NOMO-1 (cell line): ENCODE measurements around the gene CTNND2.

ENCODE experiments used
- DNase-seq, 2 experiments: peaks; one replicate each; lab custom pipeline; 2025; ENCODE audit not compliant: unreplicated experiment in 2 of 2; lab: John Stamatoyannopoulos, UW

The CTNND2 gene

GRCh38 chr5:11355491-11355890 lies 548.8 kb downstream of the CTNND2 start:
- DNase-seq = no peak

DNA sequence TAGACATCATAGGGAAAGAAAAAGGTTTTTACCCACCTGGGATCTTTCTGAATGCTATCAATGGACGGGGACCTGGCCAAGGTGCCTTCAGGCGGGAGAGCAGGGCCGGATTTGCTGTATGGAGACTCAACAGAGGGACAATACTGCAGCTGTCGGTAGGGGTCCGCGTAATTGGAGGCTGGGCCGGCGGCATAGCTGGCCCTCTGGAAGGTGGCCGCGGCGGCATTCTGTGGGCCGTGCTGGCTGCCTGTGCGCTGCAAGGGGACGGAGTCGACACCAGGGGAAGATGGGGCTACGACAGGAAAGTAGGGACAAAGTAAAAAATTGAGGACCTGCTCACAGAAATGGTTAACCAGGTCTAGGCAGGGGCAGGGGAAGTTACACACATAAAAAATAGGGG lies 557.9 kb downstream of the CTNND2 start:
- DNase-seq = no peak

- no peak for DNase-seq
These were observed 568.1 kb downstream of the CTNND2 start for GRCh38 chr5:11335881-11336760.

GRCh38 chr5:11334404-11334803 lies 569.8 kb downstream of the CTNND2 start:
- no peak for DNase-seq

DNA sequence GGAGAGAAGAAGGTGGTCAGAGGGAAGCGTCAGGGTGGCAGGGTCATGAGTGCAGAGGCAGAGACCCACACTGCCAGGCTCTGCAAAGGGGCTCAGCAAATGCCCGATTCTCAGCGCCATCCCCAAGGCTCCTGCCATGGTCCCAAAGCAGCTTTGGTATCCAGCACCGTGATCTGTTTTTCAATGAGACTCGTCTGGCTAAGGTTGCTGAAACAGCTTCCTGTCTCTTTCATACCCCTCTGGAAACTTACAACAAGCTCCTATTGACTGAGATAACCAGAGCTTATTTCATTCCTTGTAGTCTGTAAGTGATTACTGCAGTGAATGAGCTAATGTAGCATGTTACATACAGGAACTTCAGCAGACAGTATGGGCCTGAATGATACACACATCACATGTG lies 574.6 kb downstream of the CTNND2 start:
- no peak for DNase-seq

GRCh38 chr5:11324521-11325289 lies 579.5 kb downstream of the CTNND2 start:
- no peak for DNase-seq

DNA sequence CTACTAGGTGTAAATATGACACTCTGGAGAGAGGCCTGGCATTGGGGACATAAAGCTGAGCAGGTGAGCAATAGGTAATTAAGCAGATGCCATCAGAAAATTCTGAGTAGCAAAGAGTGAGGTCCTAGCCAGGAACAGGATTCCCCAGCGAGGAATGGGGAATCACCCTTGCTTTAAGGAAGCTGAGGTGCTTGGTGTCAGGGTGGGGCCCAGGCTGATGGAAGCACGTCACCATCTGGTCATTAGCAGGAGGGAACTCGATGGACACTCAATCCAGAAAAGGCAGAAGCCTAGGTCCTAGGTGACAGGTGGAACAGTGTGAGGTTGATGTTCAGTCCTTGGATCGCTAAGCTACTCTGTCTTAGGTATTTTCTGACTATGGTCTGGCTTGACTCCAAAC lies 580.5 kb downstream of the CTNND2 start:
- no peak for DNase-seq

GRCh38 chr5:11322133-11322532 lies 582.1 kb downstream of the CTNND2 start:
- peak; percentile 89 to 99 for DNase-seq

GRCh38 chr5:11319836-11320580 lies 584.2 kb downstream of the CTNND2 start:
- DNase-seq = no peak

DNA sequence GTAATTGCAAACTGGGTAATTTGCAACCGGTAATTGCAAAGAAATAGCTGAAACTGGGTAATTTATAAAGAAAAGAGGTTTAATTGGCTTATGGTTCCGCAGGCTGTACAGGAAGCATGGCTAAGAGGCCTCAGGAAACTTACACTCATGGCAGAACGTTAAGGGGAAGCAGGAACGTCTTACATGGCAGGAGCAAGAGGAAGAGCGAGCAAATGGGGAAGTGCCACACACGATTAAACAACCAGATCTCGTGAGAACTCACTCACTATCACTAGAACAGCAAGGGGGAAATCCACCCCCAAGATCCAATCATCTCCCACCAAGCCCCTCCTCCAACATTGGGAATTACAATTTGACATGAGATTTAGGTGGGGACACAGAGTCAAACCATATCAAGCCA lies 590.6 kb downstream of the CTNND2 start:
- peak in 1 of 2 experiments; percentile 16 for DNase-seq

DNA sequence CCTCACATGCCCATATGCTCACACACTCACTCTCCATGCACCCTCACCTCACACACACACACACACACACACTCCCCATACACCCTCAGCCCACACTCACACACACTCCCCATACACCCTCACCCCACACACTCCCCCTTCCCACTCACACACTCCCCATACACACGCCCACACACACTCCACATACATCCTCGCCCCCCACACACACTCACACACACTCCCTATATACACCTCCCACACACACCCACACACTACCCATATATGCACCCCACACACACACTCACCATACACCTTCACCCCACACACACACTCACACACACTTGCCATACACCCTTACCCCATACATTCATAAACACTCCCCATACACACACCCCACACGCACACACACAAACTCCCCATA lies 592.5 kb downstream of the CTNND2 start:
- DNase-seq = no peak

- no peak for DNase-seq
These were observed 593.0 kb downstream of the CTNND2 start for GRCh38 chr5:11311272-11311671.

DNA sequence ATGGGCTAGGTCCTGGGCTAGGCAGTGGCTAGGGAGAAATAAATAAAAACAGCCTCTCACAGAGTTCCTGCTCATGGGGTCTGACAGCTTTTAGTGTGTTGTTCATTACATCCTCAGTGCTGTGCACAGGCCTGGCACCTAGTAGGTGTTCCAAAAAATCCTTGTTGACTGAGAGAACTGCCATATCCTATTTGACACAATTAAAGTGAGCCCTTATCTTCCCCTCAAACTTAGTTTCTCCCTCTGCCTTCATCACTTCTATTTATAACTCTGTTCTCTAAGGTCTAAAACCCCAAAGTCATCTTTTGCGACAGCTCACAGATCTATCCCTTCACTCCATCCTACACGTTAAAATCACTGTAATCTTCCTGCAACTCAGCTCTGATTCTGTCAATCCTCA lies 594.1 kb downstream of the CTNND2 start:
- DNase-seq = no peak

DNA sequence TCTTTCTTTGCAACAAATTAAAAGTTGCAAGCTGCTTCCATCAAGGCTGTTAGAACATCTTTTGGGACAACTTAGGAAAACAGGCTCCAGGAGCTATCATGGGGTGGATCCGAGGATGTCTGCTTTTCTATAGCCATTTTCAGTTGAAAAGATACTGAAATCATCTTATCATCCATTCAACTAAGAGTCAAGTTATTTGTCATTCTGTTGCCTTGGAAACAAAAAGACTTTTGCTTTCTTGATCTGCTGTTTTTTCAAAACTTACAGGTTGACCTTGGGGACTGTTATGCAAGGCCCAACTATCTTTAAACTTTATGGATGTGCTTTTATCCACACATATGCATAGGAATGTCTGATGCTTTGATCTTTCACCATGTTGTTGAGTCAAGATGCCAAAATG lies 597.9 kb downstream of the CTNND2 start:
- no peak for DNase-seq

DNA sequence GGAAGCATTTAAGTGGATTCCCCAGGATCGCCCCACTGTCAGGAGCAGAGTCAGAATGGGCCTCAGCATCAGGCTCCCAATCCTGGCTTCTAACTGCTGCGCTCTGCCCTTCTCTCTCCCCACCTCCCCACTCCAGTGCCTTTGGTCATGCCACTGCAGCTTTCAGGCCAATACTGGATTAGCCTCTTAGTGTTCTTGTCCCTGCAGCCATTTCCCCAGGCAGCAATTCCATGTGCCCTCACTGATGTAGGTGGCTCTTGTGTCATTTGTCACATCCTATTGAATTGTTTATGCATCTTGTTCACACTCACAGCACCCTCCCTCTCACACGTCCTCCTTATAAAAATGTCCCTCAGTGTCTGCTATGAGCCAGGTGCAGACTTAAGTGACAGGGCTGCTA lies 599.0 kb downstream of the CTNND2 start:
- DNase-seq = no peak

- no peak for DNase-seq
These were observed 599.6 kb downstream of the CTNND2 start for GRCh38 chr5:11304641-11305040.

DNA sequence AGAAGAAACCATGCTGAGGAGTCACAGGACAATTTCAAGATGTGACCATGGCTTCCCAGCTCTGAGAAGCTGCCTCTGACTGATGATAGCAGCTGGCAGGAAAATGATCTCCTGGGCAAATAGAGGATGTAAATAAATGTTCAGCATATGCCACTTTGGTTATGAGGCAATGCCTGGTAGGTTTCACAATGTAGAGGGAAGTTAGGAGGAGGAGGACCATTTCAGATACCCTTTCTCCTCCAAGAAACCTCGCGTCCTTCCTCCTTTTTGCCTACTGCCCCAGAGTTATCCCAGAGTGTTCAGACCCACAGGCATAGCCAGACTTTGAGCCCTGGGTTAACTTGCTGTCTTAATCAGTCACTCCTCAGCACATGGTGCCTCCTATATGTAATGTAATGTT lies 601.6 kb downstream of the CTNND2 start:
- DNase-seq = peak; percentile 81 to 94

DNA sequence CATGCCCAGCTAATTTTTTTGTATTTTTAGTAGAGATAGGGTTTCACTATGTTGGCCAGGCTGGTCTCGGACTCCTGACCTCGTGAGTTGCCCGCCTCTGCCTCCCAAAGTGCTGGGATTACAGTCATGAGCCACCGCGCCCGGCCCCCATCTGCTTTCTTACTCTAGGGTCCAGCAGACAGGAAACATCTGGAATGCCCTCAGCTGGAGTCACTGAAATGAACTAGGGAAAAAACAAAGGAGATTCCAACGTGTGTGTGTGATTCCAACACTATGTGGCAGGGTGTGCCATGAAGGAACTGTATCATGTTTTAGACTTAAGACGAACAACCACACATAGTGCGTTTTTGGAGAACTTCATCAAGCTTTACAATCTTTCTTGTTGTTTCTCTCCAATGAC lies 603.1 kb downstream of the CTNND2 start:
- no peak for DNase-seq

DNA sequence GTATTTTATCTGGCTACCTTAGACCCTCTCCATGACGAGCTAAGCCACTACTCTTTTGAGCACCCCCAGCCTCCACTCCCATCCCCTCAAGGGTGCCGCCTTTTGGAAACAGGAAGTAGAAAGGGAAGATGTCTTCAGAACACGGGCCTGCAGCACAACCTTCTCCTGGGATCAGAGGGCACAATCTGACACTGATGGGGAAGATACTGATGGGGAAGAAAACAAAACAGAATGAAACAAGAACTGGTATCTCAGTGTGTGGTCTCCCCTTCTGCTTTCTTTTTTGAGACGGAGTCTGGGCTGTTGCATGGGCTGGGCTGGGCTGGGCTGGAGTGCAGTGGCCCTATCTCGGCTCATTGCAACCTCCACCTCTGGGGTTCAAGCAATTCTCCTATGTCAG lies 603.5 kb downstream of the CTNND2 start:
- DNase-seq = peak in 1 of 2 experiments; percentile 59

GRCh38 chr5:11298877-11299276 lies 605.4 kb downstream of the CTNND2 start:
- DNase-seq = no peak

DNA sequence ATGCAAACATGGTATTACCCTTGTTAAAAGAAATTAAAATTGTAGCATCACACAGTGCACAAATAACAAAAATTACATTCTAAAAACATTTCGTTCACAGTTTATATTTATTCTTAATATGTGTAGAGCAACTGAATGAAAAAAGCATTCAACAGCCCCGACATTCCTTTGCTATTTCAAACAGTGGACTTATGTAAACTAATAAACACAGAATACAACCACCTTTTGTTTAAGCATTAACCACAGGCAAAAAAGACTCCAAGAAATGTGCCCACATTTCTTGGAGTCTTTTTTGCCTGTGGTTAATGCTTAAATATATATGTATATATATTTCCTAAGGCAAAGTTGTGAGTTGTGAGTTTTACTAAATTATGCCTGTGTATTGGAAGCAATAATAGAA lies 610.7 kb downstream of the CTNND2 start:
- no peak for DNase-seq
